HEK293 (cell line): Measurements from ENCODE around the gene PHF14.
A peak's percentile ranks its signal among the peaks of the same experiment; 100 is the strongest.

Source experiments
- MEIS1 ChIP-seq: sonication (generic); formaldehyde crosslinking; IDR thresholded peaks from 2 replicates; pipeline ENCODE4 v1.8.1; 2022; ENCODE audit warnings: missing genetic modification reagents, mild to moderate bottlenecking, borderline replicate concordance
- PRDM1 ChIP-seq: fragments of 450-650 bp; formaldehyde crosslinking; IDR thresholded peaks from 2 replicates; pipeline ENCODE4; 2016; ENCODE audit warnings: missing biosample characterization, missing genetic modification characterization
- ZBTB21 ChIP-seq: fragments of 450-650 bp; formaldehyde crosslinking; IDR thresholded peaks from 2 replicates; pipeline ENCODE4 v1.5.1; 2017; ENCODE audit warnings: missing biosample characterization, missing genetic modification characterization
- ZBTB7A ChIP-seq: fragments of 450-650 bp; formaldehyde crosslinking; IDR thresholded peaks from 2 replicates; pipeline ENCODE4 v1.5.1; 2016; ENCODE audit warnings: low read depth, missing biosample characterization, missing genetic modification characterization
- ZBTB8A ChIP-seq: fragments of 450-650 bp; formaldehyde crosslinking; IDR thresholded peaks from 2 replicates; pipeline ENCODE4 v1.5.1; 2016; ENCODE audit warnings: missing biosample characterization, missing genetic modification characterization
- ZFP37 ChIP-seq: fragments of 450-650 bp; formaldehyde crosslinking; IDR thresholded peaks from 2 replicates; pipeline ENCODE4 v1.5.1; 2016; ENCODE audit warnings: missing biosample characterization, missing genetic modification characterization
- ZNF114 ChIP-seq: fragments of 450-650 bp; formaldehyde crosslinking; IDR thresholded peaks from 2 replicates; pipeline ENCODE4 v1.5.0; 2017; ENCODE audit warnings: missing biosample characterization, missing genetic modification characterization
- ZNF184 ChIP-seq: fragments of 450-650 bp; IDR thresholded peaks from 2 replicates; pipeline ENCODE4 v1.5.1; 2018; ENCODE audit warnings: missing biosample characterization, mild to moderate bottlenecking, missing genetic modification characterization
- ZNF202 ChIP-seq: fragments of 450-650 bp; formaldehyde crosslinking; IDR thresholded peaks from 2 replicates; pipeline ENCODE4 v1.5.1; 2016; ENCODE audit warnings: missing biosample characterization, missing genetic modification characterization, borderline replicate concordance
- ZNF211 ChIP-seq: fragments of 450-650 bp; formaldehyde crosslinking; IDR thresholded peaks from 2 replicates; pipeline ENCODE4 v1.5.1; 2016; ENCODE audit warnings: low read depth, missing biosample characterization, missing genetic modification characterization
- ZNF214 ChIP-seq: fragments of 450-650 bp; formaldehyde crosslinking; IDR thresholded peaks from 2 replicates; pipeline ENCODE4 v1.5.1; 2017; ENCODE audit warnings: missing biosample characterization, mild to moderate bottlenecking, missing genetic modification characterization, borderline replicate concordance
- ZNF266 ChIP-seq: fragments of 450-650 bp; formaldehyde crosslinking; IDR thresholded peaks from 2 replicates; pipeline ENCODE4 v1.5.1; 2016; ENCODE audit warnings: missing biosample characterization, missing genetic modification characterization, low read depth
- ZNF311 ChIP-seq: fragments of 450-650 bp; formaldehyde crosslinking; IDR thresholded peaks from 2 replicates; pipeline ENCODE4 v1.5.1; 2017; ENCODE audit warnings: missing biosample characterization, missing genetic modification characterization, borderline replicate concordance
- ZNF324 ChIP-seq: fragments of 450-650 bp; formaldehyde crosslinking; IDR thresholded peaks from 2 replicates; pipeline ENCODE4 v1.5.1; 2016; ENCODE audit warnings: missing biosample characterization, missing genetic modification characterization
- ZNF558 ChIP-seq: fragments of 450-650 bp; formaldehyde crosslinking; IDR thresholded peaks from 2 replicates; pipeline ENCODE4 v1.5.1; 2016; ENCODE audit warnings: missing biosample characterization, missing genetic modification characterization
- ZNF654 ChIP-seq: fragments of 450-650 bp; formaldehyde crosslinking; IDR thresholded peaks from 2 replicates; pipeline ENCODE4 v1.5.1; 2016; ENCODE audit warnings: low read depth, missing biosample characterization, missing genetic modification characterization
- ZNF664 ChIP-seq: fragments of 450-650 bp; formaldehyde crosslinking; IDR thresholded peaks from 2 replicates; pipeline ENCODE4 v1.5.1; 2016; ENCODE audit warnings: missing biosample characterization, missing genetic modification characterization
- ZNF701 ChIP-seq: fragments of 450-650 bp; formaldehyde crosslinking; IDR thresholded peaks from 2 replicates; pipeline ENCODE4 v1.5.1; 2016; ENCODE audit warnings: missing biosample characterization, missing genetic modification characterization
- ZNF76 ChIP-seq: fragments of 450-650 bp; formaldehyde crosslinking; IDR thresholded peaks from 2 replicates; pipeline ENCODE4; 2016; ENCODE audit warnings: low read depth, missing biosample characterization, missing genetic modification characterization, borderline replicate concordance
- ZSCAN16 ChIP-seq: fragments of 450-650 bp; formaldehyde crosslinking; IDR thresholded peaks from 2 replicates; pipeline ENCODE4 v1.5.1; 2016; ENCODE audit warnings: missing biosample characterization, missing genetic modification characterization
- TF ChIP-seq, protein P1 (sequence below): fragments of 450-650 bp; formaldehyde crosslinking; IDR thresholded peaks from 2 replicates; pipeline ENCODE4 v1.5.1; 2016; ENCODE audit warnings: missing biosample characterization, missing genetic modification characterization, borderline replicate concordance
- TF ChIP-seq, protein P2 (sequence below): fragments of 450-650 bp; formaldehyde crosslinking; IDR thresholded peaks from 2 replicates; pipeline ENCODE4 v1.5.1; 2016; ENCODE audit warnings: missing biosample characterization, missing genetic modification characterization
- TF ChIP-seq, protein P3 (sequence below): fragments of 450-650 bp; formaldehyde crosslinking; IDR thresholded peaks from 2 replicates; pipeline ENCODE4 v1.5.1; 2017; ENCODE audit warnings: missing biosample characterization, mild to moderate bottlenecking, missing genetic modification characterization, moderate library complexity
- TF ChIP-seq, protein P4 (sequence below): fragments of 450-650 bp; formaldehyde crosslinking; IDR thresholded peaks from 2 replicates; pipeline ENCODE4 v1.5.1; 2016; ENCODE audit warnings: missing biosample characterization, missing genetic modification characterization
- TF ChIP-seq, protein P5 (sequence below): fragments of 450-650 bp; formaldehyde crosslinking; IDR thresholded peaks from 2 replicates; pipeline ENCODE4 v1.5.1; 2017; ENCODE audit warnings: missing biosample characterization, missing genetic modification characterization
- TF ChIP-seq, protein P6 (sequence below): fragments of 450-650 bp; formaldehyde crosslinking; IDR thresholded peaks from 2 replicates; pipeline ENCODE4 v1.5.1; 2016; ENCODE audit warnings: missing biosample characterization, missing genetic modification characterization

The PHF14 gene

DNA sequence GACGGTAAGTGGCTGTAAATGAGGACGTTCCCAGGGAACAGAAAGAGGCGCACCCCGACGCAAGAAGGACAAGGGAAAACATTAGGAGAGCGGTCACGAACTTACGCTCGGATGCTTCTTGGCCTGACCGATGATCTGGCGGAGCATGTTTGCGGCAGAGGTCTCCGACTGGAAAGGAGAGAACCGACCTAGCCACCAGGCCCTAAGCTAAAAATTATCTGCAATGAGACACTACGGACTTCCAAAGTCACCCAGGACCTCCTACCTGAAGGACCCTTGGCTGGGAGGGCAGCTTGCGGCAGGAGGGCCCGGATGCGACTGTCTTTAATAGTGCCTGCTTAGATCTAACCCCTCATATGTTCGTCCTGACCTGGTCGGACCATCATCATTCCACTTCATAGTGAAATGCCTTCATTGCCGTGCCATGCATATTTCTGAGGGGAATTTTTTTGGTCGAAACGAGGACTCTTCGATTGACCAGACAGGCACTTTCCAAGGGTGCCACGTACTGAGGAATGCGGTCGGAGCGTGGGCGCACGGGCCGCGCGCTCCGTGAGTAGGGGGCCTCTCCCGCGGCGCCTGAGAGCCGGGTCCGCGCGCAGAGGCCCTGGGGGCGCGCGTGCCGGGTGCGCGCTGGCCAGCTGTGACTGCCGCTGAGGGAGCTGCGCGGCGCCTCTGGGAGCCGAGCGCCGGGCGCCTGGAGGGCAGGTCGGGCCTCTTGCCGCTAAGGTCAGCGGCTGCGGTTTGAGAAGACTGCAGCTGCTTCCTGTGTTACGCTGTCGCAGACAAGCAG is 33.6 kb upstream of the PHF14 start (continued):
- TF ChIP-seq, protein P1, sequence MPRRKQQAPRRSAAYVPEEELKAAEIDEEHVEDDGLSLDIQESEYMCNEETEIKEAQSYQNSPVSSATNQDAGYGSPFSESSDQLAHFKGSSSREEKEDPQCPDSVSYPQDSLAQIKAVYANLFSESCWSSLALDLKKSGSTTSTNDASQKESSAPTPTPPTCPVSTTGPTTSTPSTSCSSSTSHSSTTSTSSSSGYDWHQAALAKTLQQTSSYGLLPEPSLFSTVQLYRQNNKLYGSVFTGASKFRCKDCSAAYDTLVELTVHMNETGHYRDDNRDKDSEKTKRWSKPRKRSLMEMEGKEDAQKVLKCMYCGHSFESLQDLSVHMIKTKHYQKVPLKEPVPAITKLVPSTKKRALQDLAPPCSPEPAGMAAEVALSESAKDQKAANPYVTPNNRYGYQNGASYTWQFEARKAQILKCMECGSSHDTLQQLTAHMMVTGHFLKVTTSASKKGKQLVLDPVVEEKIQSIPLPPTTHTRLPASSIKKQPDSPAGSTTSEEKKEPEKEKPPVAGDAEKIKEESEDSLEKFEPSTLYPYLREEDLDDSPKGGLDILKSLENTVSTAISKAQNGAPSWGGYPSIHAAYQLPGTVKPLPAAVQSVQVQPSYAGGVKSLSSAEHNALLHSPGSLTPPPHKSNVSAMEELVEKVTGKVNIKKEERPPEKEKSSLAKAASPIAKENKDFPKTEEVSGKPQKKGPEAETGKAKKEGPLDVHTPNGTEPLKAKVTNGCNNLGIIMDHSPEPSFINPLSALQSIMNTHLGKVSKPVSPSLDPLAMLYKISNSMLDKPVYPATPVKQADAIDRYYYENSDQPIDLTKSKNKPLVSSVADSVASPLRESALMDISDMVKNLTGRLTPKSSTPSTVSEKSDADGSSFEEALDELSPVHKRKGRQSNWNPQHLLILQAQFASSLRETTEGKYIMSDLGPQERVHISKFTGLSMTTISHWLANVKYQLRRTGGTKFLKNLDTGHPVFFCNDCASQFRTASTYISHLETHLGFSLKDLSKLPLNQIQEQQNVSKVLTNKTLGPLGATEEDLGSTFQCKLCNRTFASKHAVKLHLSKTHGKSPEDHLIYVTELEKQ (tag by site-specific recombination), result no peak
- TF ChIP-seq ZFP37 (tag by site-specific recombination) (no peak), ZNF701 (no peak), ZNF654 (no peak), PRDM1 (tag by site-specific recombination) (no peak), ZNF558 (tag by site-specific recombination) (no peak), ZNF76 (tag by site-specific recombination) (no peak; the same call in 1 of the 2 replicates), ZBTB7A (tag by site-specific recombination) (0 out of 2 replicates have a peak, but pooled peaks have one; percentile 50), ZBTB8A (tag by site-specific recombination) (peak; percentile 46), ZNF214 (tag by site-specific recombination) (no peak), ZSCAN16 (no peak), ZNF202 (tag by site-specific recombination) (no peak), MEIS1 (no peak), ZNF184 (tag by site-specific recombination) (0 out of 2 replicates have a peak, but pooled peaks have one; percentile 21), ZNF664 (no peak), ZNF324 (tag by site-specific recombination) (peak; percentile 49; the same call in 1 of the 2 replicates), ZBTB21 (tag by site-specific recombination) (no peak), ZNF266 (no peak), ZNF211 (no peak), ZNF114 (tag by site-specific recombination) (no peak), ZNF311 (tag by site-specific recombination) (no peak)
- TF ChIP-seq, protein P2, sequence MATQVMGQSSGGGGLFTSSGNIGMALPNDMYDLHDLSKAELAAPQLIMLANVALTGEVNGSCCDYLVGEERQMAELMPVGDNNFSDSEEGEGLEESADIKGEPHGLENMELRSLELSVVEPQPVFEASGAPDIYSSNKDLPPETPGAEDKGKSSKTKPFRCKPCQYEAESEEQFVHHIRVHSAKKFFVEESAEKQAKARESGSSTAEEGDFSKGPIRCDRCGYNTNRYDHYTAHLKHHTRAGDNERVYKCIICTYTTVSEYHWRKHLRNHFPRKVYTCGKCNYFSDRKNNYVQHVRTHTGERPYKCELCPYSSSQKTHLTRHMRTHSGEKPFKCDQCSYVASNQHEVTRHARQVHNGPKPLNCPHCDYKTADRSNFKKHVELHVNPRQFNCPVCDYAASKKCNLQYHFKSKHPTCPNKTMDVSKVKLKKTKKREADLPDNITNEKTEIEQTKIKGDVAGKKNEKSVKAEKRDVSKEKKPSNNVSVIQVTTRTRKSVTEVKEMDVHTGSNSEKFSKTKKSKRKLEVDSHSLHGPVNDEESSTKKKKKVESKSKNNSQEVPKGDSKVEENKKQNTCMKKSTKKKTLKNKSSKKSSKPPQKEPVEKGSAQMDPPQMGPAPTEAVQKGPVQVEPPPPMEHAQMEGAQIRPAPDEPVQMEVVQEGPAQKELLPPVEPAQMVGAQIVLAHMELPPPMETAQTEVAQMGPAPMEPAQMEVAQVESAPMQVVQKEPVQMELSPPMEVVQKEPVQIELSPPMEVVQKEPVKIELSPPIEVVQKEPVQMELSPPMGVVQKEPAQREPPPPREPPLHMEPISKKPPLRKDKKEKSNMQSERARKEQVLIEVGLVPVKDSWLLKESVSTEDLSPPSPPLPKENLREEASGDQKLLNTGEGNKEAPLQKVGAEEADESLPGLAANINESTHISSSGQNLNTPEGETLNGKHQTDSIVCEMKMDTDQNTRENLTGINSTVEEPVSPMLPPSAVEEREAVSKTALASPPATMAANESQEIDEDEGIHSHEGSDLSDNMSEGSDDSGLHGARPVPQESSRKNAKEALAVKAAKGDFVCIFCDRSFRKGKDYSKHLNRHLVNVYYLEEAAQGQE, result no peak
- TF ChIP-seq, protein P3, sequence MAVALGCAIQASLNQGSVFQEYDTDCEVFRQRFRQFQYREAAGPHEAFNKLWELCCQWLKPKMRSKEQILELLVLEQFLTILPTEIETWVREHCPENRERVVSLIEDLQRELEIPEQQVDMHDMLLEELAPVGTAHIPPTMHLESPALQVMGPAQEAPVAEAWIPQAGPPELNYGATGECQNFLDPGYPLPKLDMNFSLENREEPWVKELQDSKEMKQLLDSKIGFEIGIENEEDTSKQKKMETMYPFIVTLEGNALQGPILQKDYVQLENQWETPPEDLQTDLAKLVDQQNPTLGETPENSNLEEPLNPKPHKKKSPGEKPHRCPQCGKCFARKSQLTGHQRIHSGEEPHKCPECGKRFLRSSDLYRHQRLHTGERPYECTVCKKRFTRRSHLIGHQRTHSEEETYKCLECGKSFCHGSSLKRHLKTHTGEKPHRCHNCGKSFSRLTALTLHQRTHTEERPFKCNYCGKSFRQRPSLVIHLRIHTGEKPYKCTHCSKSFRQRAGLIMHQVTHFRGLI, result no peak
- TF ChIP-seq, protein P4, sequence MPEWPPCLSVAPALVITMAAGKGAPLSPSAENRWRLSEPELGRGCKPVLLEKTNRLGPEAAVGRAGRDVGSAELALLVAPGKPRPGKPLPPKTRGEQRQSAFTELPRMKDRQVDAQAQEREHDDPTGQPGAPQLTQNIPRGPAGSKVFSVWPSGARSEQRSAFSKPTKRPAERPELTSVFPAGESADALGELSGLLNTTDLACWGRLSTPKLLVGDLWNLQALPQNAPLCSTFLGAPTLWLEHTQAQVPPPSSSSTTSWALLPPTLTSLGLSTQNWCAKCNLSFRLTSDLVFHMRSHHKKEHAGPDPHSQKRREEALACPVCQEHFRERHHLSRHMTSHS (tag by site-specific recombination), result no peak
- TF ChIP-seq, protein P5, sequence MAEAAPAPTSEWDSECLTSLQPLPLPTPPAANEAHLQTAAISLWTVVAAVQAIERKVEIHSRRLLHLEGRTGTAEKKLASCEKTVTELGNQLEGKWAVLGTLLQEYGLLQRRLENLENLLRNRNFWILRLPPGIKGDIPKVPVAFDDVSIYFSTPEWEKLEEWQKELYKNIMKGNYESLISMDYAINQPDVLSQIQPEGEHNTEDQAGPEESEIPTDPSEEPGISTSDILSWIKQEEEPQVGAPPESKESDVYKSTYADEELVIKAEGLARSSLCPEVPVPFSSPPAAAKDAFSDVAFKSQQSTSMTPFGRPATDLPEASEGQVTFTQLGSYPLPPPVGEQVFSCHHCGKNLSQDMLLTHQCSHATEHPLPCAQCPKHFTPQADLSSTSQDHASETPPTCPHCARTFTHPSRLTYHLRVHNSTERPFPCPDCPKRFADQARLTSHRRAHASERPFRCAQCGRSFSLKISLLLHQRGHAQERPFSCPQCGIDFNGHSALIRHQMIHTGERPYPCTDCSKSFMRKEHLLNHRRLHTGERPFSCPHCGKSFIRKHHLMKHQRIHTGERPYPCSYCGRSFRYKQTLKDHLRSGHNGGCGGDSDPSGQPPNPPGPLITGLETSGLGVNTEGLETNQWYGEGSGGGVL (tag by site-specific recombination), result no peak
- TF ChIP-seq, protein P6, sequence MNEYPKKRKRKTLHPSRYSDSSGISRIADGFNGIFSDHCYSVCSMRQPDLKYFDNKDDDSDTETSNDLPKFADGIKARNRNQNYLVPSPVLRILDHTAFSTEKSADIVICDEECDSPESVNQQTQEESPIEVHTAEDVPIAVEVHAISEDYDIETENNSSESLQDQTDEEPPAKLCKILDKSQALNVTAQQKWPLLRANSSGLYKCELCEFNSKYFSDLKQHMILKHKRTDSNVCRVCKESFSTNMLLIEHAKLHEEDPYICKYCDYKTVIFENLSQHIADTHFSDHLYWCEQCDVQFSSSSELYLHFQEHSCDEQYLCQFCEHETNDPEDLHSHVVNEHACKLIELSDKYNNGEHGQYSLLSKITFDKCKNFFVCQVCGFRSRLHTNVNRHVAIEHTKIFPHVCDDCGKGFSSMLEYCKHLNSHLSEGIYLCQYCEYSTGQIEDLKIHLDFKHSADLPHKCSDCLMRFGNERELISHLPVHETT (tag by site-specific recombination), result 0 out of 2 replicates have a peak, but pooled peaks have one; percentile 46
